HUES6 (cell line): ENCODE results near the gene ATOH1.

ENCODE experiments used
- H3K27ac ChIP-seq: 2 replicates; pipeline ENCODE4 v1.7.0; 2013; ENCODE audit warnings: low read depth, mild to moderate bottlenecking, low read length, inconsistent platforms
- H3K27me3 ChIP-seq: 2 replicates; pipeline ENCODE4 v1.6.1; 2013; ENCODE audit warnings: low read length; ENCODE audit not compliant: control insufficient read depth, insufficient read depth
- H3K36me3 ChIP-seq: 2 replicates; pipeline ENCODE4 v1.6.1; 2013; ENCODE audit warnings: low read length; ENCODE audit not compliant: control insufficient read depth, insufficient read depth
- H3K4me1 ChIP-seq: 2 replicates; pipeline ENCODE4 v1.6.1; 2013; ENCODE audit warnings: low read length; ENCODE audit not compliant: control insufficient read depth, insufficient read depth
- H3K4me3 ChIP-seq: 2 replicates; pipeline ENCODE4 v1.5.1; 2013; ENCODE audit warnings: low read depth, low read length
- H3K9ac ChIP-seq: one replicate; pipeline ENCODE4 v1.6.1; 2013; ENCODE audit warnings: mild to moderate bottlenecking, low read length
- H3K9me3 ChIP-seq: 2 replicates; pipeline ENCODE4 v1.6.1; 2013; ENCODE audit warnings: low read depth, low read length; ENCODE audit not compliant: control insufficient read depth, insufficient read depth

Gene ATOH1

GRCh38 chr4:93879919-93880318 lies 51.4 kb downstream of the ATOH1 start:
- Histone ChIP-seq H3K4me1 (no peaks in the 10 kb centered on the region), H3K9me3 (no peaks in the 10 kb centered on the region), H3K27me3 (no peaks in the 10 kb centered on the region), H3K9ac (no peak overlapping the region), H3K36me3 (no peaks in the 10 kb centered on the region), H3K27ac (no peak overlapping the region), H3K4me3 (no peak overlapping the region)
